ENCODE results near the gene C20orf96. TPM values are rescaled to one million over a fixed set of nuclear protein-coding genes. Genes with fewer than 3 reads are reported as not detected.

The C20orf96 gene
- total and polyA plus RNA-seq, 2 donors (not counting 1 experiment from before 2014, with no cell fraction given): 4.7 to 7.5 TPM

- DNase-seq: peak; percentile 68
- intact Hi-C loops (cut with micrococcal nuclease): loop anchor here (1.0 kb wide), 5 partner anchors 8 to 245 kb away; partner anchors contain the start of genes C20orf96 and CSNK2A1
- under 1% methylated on average over 75 of the region's 75 CpGs for WGBS (ENCODE audit: insufficient coverage)
- Mint-ChIP-seq H3K27ac (peak overlapping the region; percentile 100), H3K4me1 (peaks cover 40% of the 10 kb centered on the region), H3K4me3 (peak overlapping the region; percentile 99), H3K27me3 (no peaks in the 10 kb centered on the region), H3K9me3 (ENCODE audit: insufficient read depth) (no peaks in the 10 kb centered on the region)
- H3K27me3 ChIP-seq (replicated peaks in 1 of 4; ENCODE audit: control extremely low read depth in 1 of 4, control insufficient read depth in 3 of 4, insufficient read depth in 4 of 4, low read length in 3 of 4): no peaks in the 10 kb centered on the region
- ChIA-PET CTCF (interaction anchor here (0.8 to 7.7 kb wide), 6 partner anchors 11 to 32 kb away, joined by 3 to 58 read pairs (median 6); partner anchors contain the start of gene SOX12), POLR2A (interaction anchor here (0.7 to 2.7 kb wide), 5 partner anchors 27 to 104 kb away, joined by 3 to 35 read pairs (median 3); partner anchors contain the start of gene SOX12)
- ATAC-seq (ENCODE audit: low read depth): peak; percentile 19
- peaks cover 28% of the 10 kb centered on the region for H4K20me1 ChIP-seq (ENCODE audit: control insufficient read depth, insufficient read depth, low read length, poor library complexity, severe bottlenecking)
- H3K27ac ChIP-seq (ENCODE audit: low read length in 2 of 2): peak overlapping the region; percentile 85 to 88
- peak overlapping the region; percentile 79 to 94 (median 90) for H3K4me3 ChIP-seq (ENCODE audit: control extremely low read depth in 1 of 5, extremely low read depth in 1 of 5, insufficient read depth in 1 of 5, low read depth in 2 of 5, low read length in 4 of 5)
- H2AFZ ChIP-seq (ENCODE audit: insufficient read depth, low read depth, low read length, poor library complexity, severe bottlenecking): peak overlapping the region; percentile 82
- no peaks in the 10 kb centered on the region for H3K9me3 ChIP-seq (ENCODE audit: control extremely low read depth in 1 of 3, control insufficient read depth in 2 of 3, insufficient read depth in 1 of 3, low read length in 2 of 3)
- peak overlapping the region; percentile 93 for H3K4me2 ChIP-seq (replicated peaks; ENCODE audit: low read depth, low read length, poor library complexity, severe bottlenecking)
- peaks cover 34% of the 10 kb centered on the region for H3K79me2 ChIP-seq (ENCODE audit: control insufficient read depth, insufficient read depth, low read length)
- H3K36me3 ChIP-seq (replicated peaks in 1 of 2; ENCODE audit: control extremely low read depth in 1 of 2, control insufficient read depth in 1 of 2, extremely low read depth in 1 of 2, insufficient read depth in 2 of 2, low read length in 1 of 2): peaks cover 0 to 9% of the 10 kb centered on the region in 2 experiments
- TF ChIP-seq EZH2 (IDR thresholded peaks at IDR 0.05; ENCODE audit: borderline replicate concordance, insufficient read depth, low read depth, low read length, poor library complexity, severe bottlenecking): no peak
- TF ChIP-seq CTCF (IDR thresholded peaks at IDR 0.05): no peak
- H3K9ac ChIP-seq (ENCODE audit: low read length): peak overlapping the region; percentile 90
- peaks cover 16 to 27% of the 10 kb centered on the region in 2 donors for H3K4me1 ChIP-seq (ENCODE audit: control insufficient read depth in 2 of 2, insufficient read depth in 2 of 2, low read length in 2 of 2)
These were observed 7.6 kb upstream of the C20orf96 start for GRCh38 chr20:297925-298775.
